ENCODE measurements around the gene CMC2.

Gene CMC2

GRCh38 chr16:81000873-81001272, 5.8 kb downstream of the CMC2 start:
- H3K36me3 ChIP-seq (ENCODE audit: control insufficient read depth, low read length), result peaks cover 26% of the 10 kb centered on the region
- no peaks in the 10 kb centered on the region for H3K9me2 ChIP-seq (replicated peaks; ENCODE audit: control insufficient read depth, low read length)
- no peak for TF ChIP-seq CTCF (IDR thresholded peaks at IDR 0.05; ENCODE audit: low read depth, low read length, poor library complexity, severe bottlenecking)
- no peak overlapping the region for H3K27ac ChIP-seq (ENCODE audit: low read depth, low read length)
- no peaks in the 10 kb centered on the region for H3K27me3 ChIP-seq (ENCODE audit: control insufficient read depth, low read length)
- H3K4me1 ChIP-seq (ENCODE audit: control insufficient read depth, low read length), result peaks cover 61% of the 10 kb centered on the region
- peaks cover 27% of the 10 kb centered on the region for H4K20me1 ChIP-seq (ENCODE audit: control insufficient read depth, insufficient read depth, low read depth, low read length)
- peaks cover 100% of the 10 kb centered on the region for H3K79me2 ChIP-seq (ENCODE audit: control insufficient read depth, low read length)
- no peak overlapping the region for H3K4me3 ChIP-seq (ENCODE audit: low read length)
- peaks cover 13% of the 10 kb centered on the region for H3F3A ChIP-seq (ENCODE audit: control insufficient read depth, insufficient read depth)
- H3K9me3 ChIP-seq (ENCODE audit: control insufficient read depth, insufficient read depth, low read length), result no peaks in the 10 kb centered on the region
- H3K4me2 ChIP-seq (ENCODE audit: low read length), result no peak overlapping the region; the same call in 1 of the 2 replicates

GRCh38 chr16:80997964-80998620, 8.6 kb downstream of the CMC2 start:
- peak overlapping the region; percentile 68 for H3K4me2 ChIP-seq (ENCODE audit: low read length)
- H3F3A ChIP-seq (ENCODE audit: control insufficient read depth, insufficient read depth), result peaks cover 10% of the 10 kb centered on the region; the same call in 1 of the 2 replicates
- peak overlapping the region; percentile 56 for H3K4me3 ChIP-seq (ENCODE audit: low read length)
- peaks cover 100% of the 10 kb centered on the region for H3K79me2 ChIP-seq (ENCODE audit: control insufficient read depth, low read length)
- H3K36me3 ChIP-seq (ENCODE audit: control insufficient read depth, low read length), result peaks cover 42% of the 10 kb centered on the region
- H3K9me2 ChIP-seq (replicated peaks; ENCODE audit: control insufficient read depth, low read length), result no peaks in the 10 kb centered on the region
- H3K4me1 ChIP-seq (ENCODE audit: control insufficient read depth, low read length), result peaks cover 48% of the 10 kb centered on the region
- H3K27me3 ChIP-seq (ENCODE audit: control insufficient read depth, low read length), result no peaks in the 10 kb centered on the region
- peak overlapping the region; percentile 51 for H3K27ac ChIP-seq (ENCODE audit: low read depth, low read length)
- TF ChIP-seq EZH2phosphoT487 (IDR thresholded peaks at IDR 0.05; ENCODE audit: borderline replicate concordance, low read length), result no peak
- TF ChIP-seq CTCF (IDR thresholded peaks at IDR 0.05; ENCODE audit: low read depth, low read length, poor library complexity, severe bottlenecking), result no peak
- no peaks in the 10 kb centered on the region for H3K9me3 ChIP-seq (ENCODE audit: control insufficient read depth, insufficient read depth, low read length)
- H4K20me1 ChIP-seq (ENCODE audit: control insufficient read depth, insufficient read depth, low read depth, low read length), result peaks cover 8% of the 10 kb centered on the region; the same call in 1 of the 2 replicates

- Histone ChIP-seq H3K27ac (ENCODE audit: low read depth, low read length) (peak overlapping the region; percentile 51), H3K9me2 (replicated peaks; ENCODE audit: control insufficient read depth, low read length) (no peaks in the 10 kb centered on the region), H3K4me2 (ENCODE audit: low read length) (peak overlapping the region; percentile 68), H3K79me2 (ENCODE audit: control insufficient read depth, low read length) (peaks cover 98% of the 10 kb centered on the region), H4K20me1 (ENCODE audit: control insufficient read depth, insufficient read depth, low read depth, low read length) (peaks cover 5% of the 10 kb centered on the region; the same call in 1 of the 2 replicates), H3K27me3 (ENCODE audit: control insufficient read depth, low read length) (no peaks in the 10 kb centered on the region), H3K4me3 (ENCODE audit: low read length) (peak overlapping the region; percentile 56), H3K36me3 (ENCODE audit: control insufficient read depth, low read length) (peaks cover 39% of the 10 kb centered on the region), H3F3A (ENCODE audit: control insufficient read depth, insufficient read depth) (peaks cover 10% of the 10 kb centered on the region; the same call in 1 of the 2 replicates), H3K4me1 (ENCODE audit: control insufficient read depth, low read length) (peaks cover 45% of the 10 kb centered on the region), H3K9me3 (ENCODE audit: control insufficient read depth, insufficient read depth, low read length) (no peaks in the 10 kb centered on the region)
- TF ChIP-seq EZH2phosphoT487 (IDR thresholded peaks at IDR 0.05; ENCODE audit: borderline replicate concordance, low read length) (no peak), CTCF (IDR thresholded peaks at IDR 0.05; ENCODE audit: low read depth, low read length, poor library complexity, severe bottlenecking) (no peak)
Observed at GRCh38 chr16:80997139-80997798, 9.4 kb downstream of the CMC2 start.
